ENCODE measurements around the gene SIK3.

GRCh38 chr11:116901211-116901610, 197.0 kb downstream of the SIK3 start:
- TF ChIP-seq TAF1 (IDR thresholded peaks at IDR 0.05; ENCODE audit: low read depth), result no peak
- no peak for TF ChIP-seq CEBPB (IDR thresholded peaks at IDR 0.05)
- no peak for TF ChIP-seq ZBTB7A (IDR thresholded peaks at IDR 0.05; ENCODE audit: low read depth)
- TF ChIP-seq FOXM1 (IDR thresholded peaks at IDR 0.05; ENCODE audit: borderline replicate concordance, low read depth), result no peak
- no peak for TF ChIP-seq NFIC (IDR thresholded peaks at IDR 0.05)
- no peak for TF ChIP-seq REST (IDR thresholded peaks at IDR 0.05; ENCODE audit: low read depth)
- no peak for TF ChIP-seq EP300 (IDR thresholded peaks at IDR 0.05; ENCODE audit: borderline replicate concordance)
- TF ChIP-seq CREB1 (IDR thresholded peaks at IDR 0.05; ENCODE audit: low read depth), result no peak
- TF ChIP-seq MAX (IDR thresholded peaks at IDR 0.05), result no peak
